Cortex of kidney (tissue), 1 donor: ENCODE results near the gene UBE2Q2.
A peak's percentile ranks its signal among the peaks of the same experiment; 100 is the strongest.
"Not testable (repeated sequence)": the region's sequence is repeated elsewhere in the genome, so short reads cannot be mapped to it uniquely, and the experiment has no call there.

ENCODE experiments used
- DNase-seq: peaks from one replicate; lab custom pipeline; 2025; lab: John Stamatoyannopoulos, UW

The UBE2Q2 gene

GRCh38 chr15:75864213-75865059 lies 21.2 kb downstream of the UBE2Q2 start:
- DNase-seq, result no peak

DNA sequence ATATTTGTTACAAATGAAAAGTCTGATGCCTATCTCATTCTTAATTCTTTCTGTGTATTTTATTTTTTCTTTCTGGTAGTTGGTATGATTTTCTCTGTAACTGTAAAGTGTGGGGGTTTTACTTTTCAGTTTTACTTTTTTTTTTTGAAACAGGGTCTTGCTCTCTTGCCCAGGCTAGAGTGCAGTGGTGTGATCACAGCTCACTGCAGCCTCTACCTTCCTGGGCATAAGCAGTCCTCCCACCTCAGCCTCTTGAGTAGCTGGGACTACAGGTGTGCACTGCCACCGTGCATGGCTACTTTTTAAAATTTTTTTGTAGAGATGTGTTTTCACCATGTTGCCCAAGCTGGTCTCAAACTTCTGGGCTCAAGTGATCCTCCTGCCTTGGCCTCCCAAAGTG lies 22.8 kb downstream of the UBE2Q2 start:
- DNase-seq, result not testable (repeated sequence)

DNA sequence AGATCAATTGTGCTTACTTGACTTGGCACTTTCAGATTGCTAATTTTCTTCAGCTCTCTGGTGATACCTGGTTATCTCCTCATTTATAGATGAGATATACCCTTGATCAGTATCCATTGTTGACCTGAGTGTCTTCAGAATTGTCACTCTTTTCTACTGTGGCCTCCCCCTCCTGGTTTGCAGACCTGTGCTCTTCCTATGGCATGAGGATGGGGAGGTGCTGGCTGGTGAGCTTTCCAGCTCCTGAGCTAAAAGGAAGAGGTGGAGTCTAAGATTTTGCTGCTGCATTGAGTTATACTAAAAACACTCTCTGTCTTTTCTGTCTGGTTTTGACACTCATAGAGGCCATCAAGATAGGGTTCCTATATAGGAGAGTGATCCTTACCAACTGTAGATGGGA lies 23.7 kb downstream of the UBE2Q2 start:
- no peak for DNase-seq

DNA sequence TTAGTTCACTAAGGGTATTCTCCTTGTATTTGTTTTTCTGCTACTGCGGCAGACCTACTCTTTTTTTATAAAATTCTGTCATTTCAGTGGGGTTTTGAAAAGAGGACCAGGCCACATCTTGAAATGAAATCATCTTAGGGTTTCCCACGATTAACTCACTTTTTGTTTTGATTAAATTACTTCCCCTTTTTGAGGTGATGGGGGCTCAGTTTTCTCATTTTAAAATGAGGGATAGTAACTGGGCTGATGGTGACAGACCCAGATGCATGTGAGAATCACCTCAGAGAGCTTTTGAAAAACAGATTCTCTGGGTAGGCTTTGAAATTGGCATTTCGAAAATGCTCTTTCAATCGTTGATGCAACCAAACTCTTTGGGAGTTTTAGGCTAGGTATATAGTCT lies 24.2 kb downstream of the UBE2Q2 start:
- no peak for DNase-seq

DNA sequence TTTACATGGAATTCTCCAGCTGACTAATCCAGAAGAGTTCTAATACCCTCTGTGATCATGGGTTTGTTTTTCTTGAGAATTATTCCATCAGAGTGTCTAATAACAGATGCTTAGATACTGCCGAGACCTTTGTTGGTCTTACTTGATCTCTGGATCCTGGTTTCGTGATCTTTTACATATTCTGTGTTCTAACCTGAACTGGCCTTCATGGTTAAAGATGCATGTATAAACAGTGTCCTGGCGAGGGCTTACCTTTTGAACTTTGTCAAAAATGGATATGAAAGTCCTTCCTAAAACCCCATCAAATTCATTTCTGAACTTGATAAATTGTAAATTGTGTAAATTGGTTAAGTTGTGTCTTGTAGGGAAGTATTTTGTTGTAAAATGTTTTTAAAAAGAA lies 24.8 kb downstream of the UBE2Q2 start:
- DNase-seq, result no peak

DNA sequence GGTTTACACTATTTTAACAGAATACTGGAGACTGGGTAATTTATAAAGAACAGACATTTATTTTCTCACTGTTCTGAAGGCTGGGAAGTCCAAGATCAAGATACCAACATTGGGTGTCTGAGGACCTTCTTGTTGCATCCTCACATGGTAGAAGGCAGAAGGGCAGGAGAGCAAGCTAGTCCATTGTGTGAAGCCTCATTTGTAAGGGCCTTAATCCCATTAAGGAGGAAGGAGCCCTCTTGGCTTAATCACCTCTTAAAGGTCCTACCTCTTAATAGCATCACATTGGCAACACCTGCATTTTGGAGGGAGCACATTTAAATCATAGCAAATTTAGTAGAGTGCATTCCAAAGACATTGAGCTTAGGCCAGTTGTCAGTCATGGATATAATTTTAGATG lies 26.2 kb downstream of the UBE2Q2 start:
- no peak for DNase-seq

DNA sequence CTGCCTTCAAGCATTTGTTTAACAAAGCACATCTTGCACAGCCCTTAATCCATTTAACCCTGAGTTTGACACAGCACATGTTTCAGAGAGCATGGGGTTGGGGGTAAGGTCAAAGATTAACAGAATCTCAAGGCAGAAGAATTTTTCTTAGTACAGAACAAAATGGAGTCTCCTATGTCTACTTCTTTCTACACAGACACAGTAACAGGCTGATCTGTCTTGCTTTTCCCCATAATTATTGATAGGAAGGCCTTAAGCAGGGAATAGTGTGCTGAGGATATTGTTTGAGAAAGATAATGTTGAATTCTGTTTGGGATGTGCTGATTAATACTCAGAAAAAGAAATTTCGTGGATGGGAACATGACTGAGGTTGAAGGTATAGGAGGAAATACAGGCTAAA lies 28.3 kb downstream of the UBE2Q2 start:
- not testable (repeated sequence) for DNase-seq

DNA sequence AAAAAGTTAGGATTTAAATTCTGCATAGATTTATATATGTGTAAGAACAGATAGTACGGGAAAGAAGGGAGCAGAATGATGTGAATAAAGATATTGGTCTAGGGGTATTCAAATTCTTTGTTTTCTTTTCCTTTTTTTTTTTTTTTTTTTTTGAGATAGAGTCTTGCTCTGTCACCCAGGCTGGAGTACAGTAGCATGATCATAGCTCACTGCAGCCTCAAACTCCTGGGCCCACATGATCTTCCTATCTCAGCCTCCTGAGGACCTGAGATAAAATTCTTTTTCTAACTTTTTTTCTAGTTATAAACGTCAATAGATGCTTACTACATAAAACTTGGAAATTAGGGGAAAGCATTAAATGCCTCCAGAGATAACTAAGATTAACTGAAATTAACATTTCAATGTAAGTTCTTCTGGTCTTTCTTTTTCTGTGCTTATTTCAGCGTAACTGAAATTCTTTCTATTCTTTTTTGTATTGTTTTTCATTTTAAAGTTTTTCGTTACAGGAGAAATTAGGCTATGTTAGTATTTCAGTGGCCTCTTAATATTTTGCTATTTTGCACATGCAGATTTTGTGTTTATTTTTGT lies 29.2 kb downstream of the UBE2Q2 start:
- no peak for DNase-seq

GRCh38 chr15:75884041-75884440 lies 40.8 kb downstream of the UBE2Q2 start:
- no peak for DNase-seq

DNA sequence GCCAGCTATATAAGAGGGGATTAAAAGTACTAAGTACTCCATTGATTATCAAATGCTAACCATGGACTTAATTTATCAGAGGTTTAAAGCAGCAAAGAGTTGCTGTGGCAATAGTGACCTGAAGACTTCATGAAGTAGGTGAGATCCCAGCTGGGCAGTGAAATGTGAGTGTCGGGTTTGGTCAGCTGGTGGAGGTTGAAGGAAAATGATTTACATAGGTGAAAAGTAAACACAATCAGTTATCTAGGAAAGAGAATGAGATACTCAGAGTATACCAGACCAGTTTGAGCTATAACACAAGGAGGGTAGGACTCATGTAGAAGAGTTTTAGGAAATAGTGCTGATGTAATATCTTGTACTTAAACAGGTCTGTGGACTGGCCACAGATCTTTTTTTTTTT lies 43.9 kb downstream of the UBE2Q2 start:
- DNase-seq, result no peak

DNA sequence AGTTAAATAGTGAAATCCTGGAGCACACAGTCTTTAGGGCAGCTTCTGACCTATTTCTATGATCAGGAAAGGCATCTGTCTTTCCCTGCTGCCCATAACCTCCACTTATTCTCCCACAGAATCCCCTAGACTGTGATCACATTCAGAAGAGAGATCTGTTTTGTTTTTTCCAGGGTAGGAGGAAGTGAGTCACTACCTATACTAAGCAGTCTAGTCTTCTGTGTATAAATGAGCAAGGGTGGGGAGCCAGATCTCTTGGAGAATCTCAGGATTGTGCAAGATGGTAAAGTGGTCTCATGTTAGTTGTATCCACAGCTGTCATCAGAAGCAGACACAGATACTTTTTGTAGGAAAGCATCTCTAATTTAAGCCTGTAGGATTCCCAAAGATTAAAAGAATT lies 48.6 kb downstream of the UBE2Q2 start:
- DNase-seq, result no peak

- DNase-seq, result no peak
These were observed 52.5 kb downstream of the UBE2Q2 start for GRCh38 chr15:75895731-75896130.

- no peak for DNase-seq
These were observed 57.3 kb downstream of the UBE2Q2 start for GRCh38 chr15:75900577-75900976.

DNA sequence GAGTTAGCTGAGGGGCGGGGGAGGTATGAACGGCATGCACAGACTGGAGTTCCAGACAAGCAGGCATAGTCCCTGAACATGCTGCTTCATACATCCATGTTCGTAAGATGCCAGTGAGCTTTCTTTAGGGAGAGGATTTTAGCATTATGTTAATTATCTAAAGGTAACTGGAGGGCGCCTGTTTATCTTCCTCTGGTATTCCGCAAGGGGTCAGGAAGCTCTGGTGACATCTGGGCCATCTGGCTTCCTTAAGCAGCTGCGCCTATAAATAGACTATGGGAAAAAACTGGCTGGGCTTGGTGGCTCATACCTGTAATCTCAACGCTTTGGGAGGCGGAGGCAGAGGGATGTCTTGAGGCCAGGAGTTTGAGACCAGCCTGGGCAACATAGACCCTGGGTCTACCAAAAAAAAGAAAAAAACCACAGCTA lies 58.9 kb downstream of the UBE2Q2 start:
- DNase-seq, result no peak

GRCh38 chr15:75903331-75904239 lies 60.3 kb downstream of the UBE2Q2 start, which contains the start of gene FBXO22:
Gene FBXO22 (plus strand): TSS chr15:75903878. CDS start chr15:75903964, 86 bp downstream.
- DNase-seq, result peak; percentile 21

- no peak for DNase-seq
These were observed 62.0 kb downstream of the UBE2Q2 start for GRCh38 chr15:75905231-75905630.

- DNase-seq, result not testable (repeated sequence)
These were observed 67.1 kb downstream of the UBE2Q2 start for GRCh38 chr15:75910355-75910754.

- no peak for DNase-seq
These were observed 73.7 kb downstream of the UBE2Q2 start for GRCh38 chr15:75916978-75917377.

DNA sequence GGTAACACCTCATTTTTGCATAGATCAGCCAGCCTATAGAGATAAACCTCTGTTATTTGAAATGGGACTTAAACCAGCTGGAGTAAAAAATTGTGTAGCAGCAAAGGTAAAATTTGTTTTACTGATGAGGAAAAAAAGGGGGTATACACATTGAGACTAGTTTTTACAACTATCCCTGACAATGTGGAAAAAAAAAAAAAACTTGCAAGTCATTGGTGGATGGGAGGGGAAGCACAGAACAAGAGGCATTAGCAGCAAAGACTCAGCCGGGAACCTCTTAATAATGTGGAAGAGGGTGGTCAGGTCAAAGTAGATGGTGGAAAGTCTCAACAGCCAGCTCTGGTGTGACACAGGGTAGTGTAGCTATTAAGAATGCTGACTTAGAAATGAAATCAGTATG lies 74.9 kb downstream of the UBE2Q2 start:
- DNase-seq, result no peak

DNA sequence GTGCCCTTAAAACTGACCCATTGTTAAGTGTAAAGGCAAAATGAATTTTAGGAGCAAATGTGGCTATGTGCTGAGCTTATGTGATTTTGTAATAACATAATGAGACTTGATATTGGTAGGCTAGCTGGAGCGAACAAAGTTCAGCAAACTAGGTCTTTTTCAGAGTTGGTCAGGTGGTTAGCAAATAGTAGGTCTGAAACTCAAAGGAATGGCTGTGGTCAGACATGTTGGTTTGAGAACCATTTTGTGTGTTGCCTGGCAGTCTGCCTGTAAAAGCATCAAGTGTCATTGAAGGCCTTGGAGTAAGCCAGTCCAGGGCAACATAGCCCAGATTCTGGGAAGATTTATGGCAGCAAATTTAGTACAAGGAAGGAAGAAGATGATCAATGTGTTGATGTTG lies 76.8 kb downstream of the UBE2Q2 start:
- no peak for DNase-seq

DNA sequence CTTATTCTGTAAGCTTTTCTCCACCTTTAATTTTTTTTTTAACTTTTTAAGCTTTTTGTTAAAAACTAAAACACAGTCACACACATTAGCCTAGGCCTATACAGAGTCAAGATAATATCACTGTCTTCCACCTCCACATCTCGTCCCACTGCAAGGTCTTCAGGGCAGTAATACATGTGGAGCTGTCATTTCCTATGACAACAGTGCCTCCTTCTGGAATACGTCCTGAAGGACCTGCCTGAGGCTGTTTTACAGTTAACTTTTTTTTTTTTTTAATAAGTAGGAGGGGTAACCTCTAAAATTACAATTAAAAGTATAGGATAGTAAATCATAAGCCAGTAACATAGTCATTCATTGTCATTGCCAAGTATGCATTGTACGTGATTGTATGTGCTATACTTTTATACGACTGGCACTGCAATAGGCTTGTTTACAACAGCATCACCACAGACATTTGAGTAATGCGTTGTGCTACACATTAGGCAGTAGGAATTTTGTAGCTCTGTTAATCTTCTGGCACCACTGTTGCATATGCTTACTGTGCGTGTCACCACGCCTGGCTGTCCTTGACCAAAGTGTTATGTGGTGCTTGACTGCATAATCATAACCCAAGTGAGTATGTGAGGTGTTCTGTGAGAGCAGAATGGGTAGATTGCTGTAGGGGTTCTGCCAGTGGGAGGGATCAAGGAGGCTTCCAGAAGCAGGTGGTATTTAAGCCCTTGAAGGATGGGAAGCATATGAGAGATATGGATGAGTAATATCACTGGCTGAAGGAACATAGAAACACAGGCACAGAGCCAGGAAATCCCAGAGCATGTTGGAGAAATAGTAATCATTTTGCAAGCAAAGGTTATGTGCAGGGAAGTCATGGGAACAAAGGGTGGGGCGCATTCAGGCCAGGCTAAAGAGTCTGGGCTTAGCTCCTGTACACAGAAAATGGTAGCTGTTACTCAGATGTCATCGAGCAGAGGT lies 78.8 kb downstream of the UBE2Q2 start:
- no peak for DNase-seq
